HepG2 (cell line): ENCODE results near the gene RGS14. TPM values are rescaled to one million over a fixed set of nuclear protein-coding genes. Genes with fewer than 3 reads are reported as not detected.

Experiments
- ATAC-seq: fragments of 200-7000 bp; cut with Tn5 transposase; 3 replicates; pipeline ENCODE4 v1.9.1; 2020; ENCODE audit warnings: mild to moderate bottlenecking, moderate library complexity
- BruUV-seq: library from RNA; stranded (reverse); fragments of 400-500 nt; replicated peaks from 2 replicates; lab custom pipeline; 2021; lab: Mats Ljungman, UMichigan
- CTCF ChIA-PET: fragments of 300-600 bp; formaldehyde crosslinking; extraction: SDS; loops from one replicate; lab custom pipeline; 2021; ENCODE audit warnings: low total read pairs, inconsistent platforms, low intra/inter-chr PET ratio; lab: Yijun Ruan, JAX
- POLR2A ChIA-PET: fragments of 350-600 bp; sonication (Branson Sonifier 250); formaldehyde crosslinking; loops from one replicate; lab custom pipeline; 2020; ENCODE audit warnings: antibody characterized with exemption, inconsistent platforms; lab: Yijun Ruan, JAX
- DNase-seq: peaks from one replicate; pipeline ENCODE4 v3.0.0-alpha.2; 2015; ENCODE audit warnings: low spot score
- FAIRE-seq: peaks from 3 replicates; lab custom pipeline; 2011; peaks lifted over from hg19 to GRCh38; lab: Jason Lieb, UNC
- H2AFZ ChIP-seq: one replicate; pipeline ENCODE4 v1.6.1; 2011; ENCODE audit warnings: low read length, inconsistent platforms
- H3K27ac ChIP-seq: fragments of 300-600 bp; 3 replicates; pipeline ENCODE4 v1.8.0; 2011; ENCODE audit warnings: mixed run types, mild to moderate bottlenecking, mixed read lengths, low read length, inconsistent platforms; ENCODE audit not compliant: insufficient read depth; ENCODE audit errors: extremely low read length
- H3K27me3 ChIP-seq, 2 experiments: fragments of 200-600 bp in 1 of 2; 2 replicates in 1 of 2; 3 replicates in 1 of 2; pipeline versions ENCODE4 v1.6.0 to v1.8.0; 2011; ENCODE audit warnings: low read length in 2 of 2, mild to moderate bottlenecking in 2 of 2, moderate library complexity in 2 of 2, inconsistent platforms in 1 of 2; ENCODE audit not compliant: insufficient read depth in 2 of 2, control insufficient read depth in 1 of 2
- H3K36me3 ChIP-seq, 2 experiments: fragments of 200-600 bp in 1 of 2; replicated peaks in 1 of 2; 2 replicates in 1 of 2; 3 replicates in 1 of 2; pipeline versions ENCODE4 v1.5.1 to v1.8.0; 2011; ENCODE audit warnings: low read length in 2 of 2, inconsistent platforms in 1 of 2; ENCODE audit not compliant: insufficient read depth in 2 of 2, control insufficient read depth in 1 of 2
- H3K4me1 ChIP-seq: 2 replicates; pipeline ENCODE4 v1.5.1; 2012; ENCODE audit warnings: low read length, inconsistent platforms; ENCODE audit not compliant: insufficient read depth
- H3K4me2 ChIP-seq: 2 replicates; pipeline ENCODE4 v1.6.0; 2011; ENCODE audit warnings: low read depth, low read length, inconsistent platforms
- H3K4me3 ChIP-seq, 3 experiments: fragments of 200-600 bp in 1 of 3; sonication (generic), shearing (Covaris generic) in 1 of 3; replicated peaks in 1 of 3; 2 replicates each; pipeline ENCODE4 v1.5.1; 2011 to 2016; ENCODE audit warnings: low read length in 3 of 3, inconsistent platforms in 2 of 3, low read depth in 2 of 3, mild to moderate bottlenecking in 2 of 3, control low read depth in 1 of 3, mixed read lengths in 1 of 3; ENCODE audit not compliant: insufficient read depth in 1 of 3
- H3K79me2 ChIP-seq: one replicate; pipeline ENCODE4 v1.6.1; 2011; ENCODE audit warnings: low read length, inconsistent platforms; ENCODE audit not compliant: insufficient read depth
- H3K9ac ChIP-seq: 2 replicates; pipeline ENCODE4 v1.6.0; 2011; ENCODE audit warnings: mild to moderate bottlenecking, low read depth, low read length, inconsistent platforms; ENCODE audit not compliant: insufficient read depth
- H3K9me3 ChIP-seq: 2 replicates; pipeline ENCODE4 v1.5.1; 2012; ENCODE audit warnings: mild to moderate bottlenecking, low read length
- H4K20me1 ChIP-seq: 2 replicates; pipeline ENCODE4 v1.6.0; 2011; ENCODE audit warnings: inconsistent platforms, mild to moderate bottlenecking, low read length, moderate library complexity; ENCODE audit not compliant: insufficient read depth
- ATF7 ChIP-seq, 2 experiments: fragments of 450-650 bp in 1 of 2; sonication (generic) in 1 of 2; formaldehyde crosslinking in 1 of 2; IDR thresholded peaks; 2 replicates each; pipeline versions ENCODE4 v1.4.0 to v1.6.1; 2016 to 2020; ENCODE audit warnings: antibody characterized with exemption in 1 of 2, mild to moderate bottlenecking in 1 of 2, missing genetic modification reagents in 1 of 2
- CREB1 ChIP-seq, 2 experiments: fragments of 450-650 bp in 1 of 2; IDR thresholded peaks; 2 replicates each; pipeline ENCODE4 v1.6.1; 2016 to 2017; ENCODE audit warnings: control low read depth in 1 of 2, mild to moderate bottlenecking in 1 of 2, missing compliant biosample characterization in 1 of 2, missing genetic modification characterization in 1 of 2
- FOXO4 ChIP-seq: sonication (generic); formaldehyde crosslinking; conservative IDR thresholded peaks from 2 replicates; pipeline ENCODE4 v1.8.1; 2023; ENCODE audit warnings: missing genetic modification reagents
- LRRFIP1 ChIP-seq: sonication (generic); formaldehyde crosslinking; conservative IDR thresholded peaks from 2 replicates; pipeline ENCODE4 v1.4.0; 2020; ENCODE audit warnings: missing genetic modification reagents
- NFE2L2 ChIP-seq: fragments of 150-350 bp; IDR thresholded peaks from 2 replicates; pipeline ENCODE4 v1.6.1; 2014; ENCODE audit warnings: low read length
- PHF21A ChIP-seq: sonication (generic); formaldehyde crosslinking; IDR thresholded peaks from 2 replicates; pipeline ENCODE4 v1.5.0; 2020; ENCODE audit warnings: mild to moderate bottlenecking, missing genetic modification reagents
- RAD51 ChIP-seq: fragments of 450-650 bp; IDR thresholded peaks from 2 replicates; pipeline ENCODE4 v1.6.1; 2016; ENCODE audit warnings: borderline replicate concordance
- TEAD3 ChIP-seq: optimal IDR thresholded peaks from 2 replicates; pipeline ENCODE3; 2016; ENCODE audit warnings: borderline replicate concordance
- ZHX2 ChIP-seq, 2 experiments: sonication (generic) in 1 of 2; formaldehyde crosslinking in 1 of 2; IDR thresholded peaks; 2 replicates each; pipeline versions ENCODE4 v1.6.1 to v1.9.0; 2014 to 2022; ENCODE audit warnings: antibody characterized with exemption in 1 of 2, borderline replicate concordance in 1 of 2, inconsistent platforms in 1 of 2, low read depth in 1 of 2, missing genetic modification reagents in 1 of 2
- ZNF160 ChIP-seq: sonication (generic); formaldehyde crosslinking; IDR thresholded peaks from 2 replicates; pipeline ENCODE4 v1.8.0; 2022; ENCODE audit warnings: mild to moderate bottlenecking, inconsistent platforms, missing genetic modification reagents
- ZNF414 ChIP-seq: sonication (generic); formaldehyde crosslinking; IDR thresholded peaks from 2 replicates; pipeline ENCODE4 v1.5.0; 2020; ENCODE audit warnings: missing genetic modification reagents
- ZNF660 ChIP-seq: sonication (generic); formaldehyde crosslinking; IDR thresholded peaks from 2 replicates; pipeline ENCODE4 v1.5.1; 2020; ENCODE audit warnings: mild to moderate bottlenecking, low read depth, missing genetic modification reagents, borderline replicate concordance
- ZNF75D ChIP-seq: sonication (generic); formaldehyde crosslinking; IDR thresholded peaks from 2 replicates; pipeline ENCODE4 v1.8.1; 2023; ENCODE audit warnings: missing genetic modification reagents, mild to moderate bottlenecking, borderline replicate concordance
- WGBS: methylation state at CpG from one replicate; pipeline ENCODE4 v1.1.6; 2017; ENCODE audit warnings: low lambda C conversion rate; 5-methylcytosine and 5-hydroxymethylcytosine counted together
- in situ Hi-C: cut with HindIII; loops from 2 replicates; pipeline ENCODE4 v1.10.0; 2017; ENCODE audit warnings: low pct_unique_long_range_greater_than_20kb; ENCODE audit not compliant: extremely low pct_ligation_motif_present
- intact Hi-C: fragments of 100-400 bp; cut with micrococcal nuclease; formaldehyde crosslinking; loops from one replicate; pipeline ENCODE4 v1.10.0; 2022; ENCODE audit not compliant: unreplicated experiment
- polyA plus RNA-seq, 8 experiments: library from polyadenylated mRNA; depleted of rRNA in 3 of 8; stranded (reverse) in 7 of 8; unstranded in 1 of 8; fragments of >200 nt; fragmentation: Illumina TruSeq in 4 of 8; extraction: Trizol in 4 of 8; gene quantifications; 2 replicates each; pipeline versions ENCODE4 v1.2.1 to v1.2.3, GENCODE V29; 2011 to 2016; ENCODE audit warnings: low read depth in 4 of 8, missing spikeins in 1 of 8, mixed read lengths in 1 of 8; ENCODE audit not compliant: insufficient read depth in 1 of 8
- total RNA-seq, 5 experiments: library from RNA; depleted of rRNA; stranded (reverse); fragments of >200 nt; fragmentation: Illumina TruSeq; extraction: Trizol; gene quantifications; 2 replicates each; pipeline ENCODE4 v1.2.3, GENCODE V29; 2016; ENCODE audit warnings: low read depth in 1 of 5

RGS14 gene
- total and polyA plus RNA-seq, 2 of the 13 experiments (the other 11 are each of a cell fraction or from before 2014, with no cell fraction given): 11.1 to 17.2 TPM

- no TSS peak for BruUV-seq
- in situ Hi-C loops: no loop called here
- WGBS: 92% methylated on average over 10 of the region's 15 CpGs
- ATAC-seq: no peak
- Histone ChIP-seq H3K9ac (no peak overlapping the region), H3K27ac (no peak overlapping the region), H2AFZ (no peak overlapping the region), H3K9me3 (no peaks in the 10 kb centered on the region), H3K4me1 (no peaks in the 10 kb centered on the region), H3K4me2 (no peak overlapping the region), H3K79me2 (no peaks in the 10 kb centered on the region), H3K4me3 (no peak overlapping the region), H3K36me3 (peaks cover 42 to 96% of the 10 kb centered on the region in 2 experiments), H3K27me3 (no peaks in the 10 kb centered on the region), H4K20me1 (0 out of 2 replicates have a peak, but pooled peaks cover 3% of the 10 kb centered on the region)
- intact Hi-C loops: no loop called here
- DNase-seq: no peak
- CTCF ChIA-PET: no interaction called here
- POLR2A ChIA-PET: no interaction called here
- no peak for FAIRE-seq
- TF ChIP-seq ZNF414 (CRISPR knock-in tag) (no peak), RAD51 (no peak), CREB1 (IDR thresholded peaks at IDR 0.05) (peak; percentile 4; the same call in 1 of the 2 replicates), CREB1 (CRISPR knock-in tag; IDR thresholded peaks at IDR 0.05) (no peak), ATF7 (IDR thresholded peaks at IDR 0.05) (peak; percentile 75), ATF7 (CRISPR knock-in tag; IDR thresholded peaks at IDR 0.05) (no peak), TEAD3 (CRISPR knock-in tag) (no peak), ZHX2 (IDR thresholded peaks at IDR 0.05; ENCODE audit: low read depth) (no peak), ZHX2 (CRISPR knock-in tag; IDR thresholded peaks at IDR 0.05; ENCODE audit: borderline replicate concordance) (no peak), ZNF660 (CRISPR knock-in tag) (no peak), NFE2L2 (no peak), ZNF160 (CRISPR knock-in tag) (no peak), ZNF75D (no peak), PHF21A (no peak), FOXO4 (no peak), LRRFIP1 (CRISPR knock-in tag) (no peak)
Observed at GRCh38 chr5:177334155-177334551, 23.6 kb upstream of the RGS14 start.
